WTC11 (cell line): ENCODE results near the gene COL4A1. TPM values are rescaled to one million over a fixed set of nuclear protein-coding genes. Genes with fewer than 3 reads are reported as not detected.

ENCODE experiments used
- ATAC-seq: fragments of 200-7000 bp; cut with Tn5 transposase; 2 replicates; pipeline ENCODE4 v1.10.0; 2021; ENCODE audit warnings: mild to moderate bottlenecking, moderate library complexity
- CTCF ChIA-PET: fragments of 300-600 bp; sonication (Branson Sonifier 250); formaldehyde crosslinking; loops from one replicate; lab custom pipeline; 2021; ENCODE audit warnings: antibody characterized with exemption; lab: Charles Lee
- POLR2A ChIA-PET: fragments of 350-600 bp; sonication (Branson Sonifier 250); formaldehyde crosslinking; loops from one replicate; lab custom pipeline; 2021; ENCODE audit warnings: antibody characterized with exemption; lab: Charles Lee
- DNase-seq: peaks from one replicate; pipeline ENCODE4 v3.0.0; 2021; ENCODE audit warnings: low spot score
- H3K27ac Mint-ChIP-seq: 2 replicates; pipeline ENCODE4 v1.8.0; 2021; ENCODE audit warnings: mixed read lengths
- H3K27me3 Mint-ChIP-seq: 2 replicates; pipeline ENCODE4 v1.8.0; 2021; ENCODE audit warnings: low read depth, mild to moderate bottlenecking, moderate library complexity, mixed read lengths
- H3K36me3 Mint-ChIP-seq: 2 replicates; pipeline ENCODE4 v1.8.0; 2021; ENCODE audit warnings: mixed read lengths
- H3K4me1 Mint-ChIP-seq: 2 replicates; pipeline ENCODE4 v1.8.0; 2022; ENCODE audit warnings: mixed read lengths
- H3K4me3 Mint-ChIP-seq: 2 replicates; pipeline ENCODE4 v1.8.0; 2021; ENCODE audit warnings: mild to moderate bottlenecking, moderate library complexity, mixed read lengths
- H3K9me3 Mint-ChIP-seq: 2 replicates; pipeline ENCODE4 v1.8.0; 2021; ENCODE audit warnings: mixed read lengths
- GRHL2 ChIP-seq: fragments of 250-450 bp; sonication (Bioruptor Pico); IDR thresholded peaks from 2 replicates; pipeline ENCODE4 v1.8.0; 2022; ENCODE audit warnings: mild to moderate bottlenecking, moderate library complexity; ENCODE audit not compliant: insufficient replicate concordance, severe bottlenecking
- GTF2I ChIP-seq: fragments of 250-450 bp; sonication (Bioruptor Pico); conservative IDR thresholded peaks from 2 replicates; pipeline ENCODE4 v1.4.0; 2021; ENCODE audit warnings: mild to moderate bottlenecking
- IRF2 ChIP-seq: sonication (generic); formaldehyde crosslinking; IDR thresholded peaks from 2 replicates; pipeline ENCODE4 v1.8.0; 2022; ENCODE audit warnings: low read depth, missing genetic modification reagents, borderline replicate concordance
- JAZF1 ChIP-seq: fragments of 250-450 bp; sonication (Bioruptor Pico); IDR thresholded peaks from 2 replicates; pipeline ENCODE4 v1.9.0; 2021; ENCODE audit warnings: moderate library complexity, mild to moderate bottlenecking, inconsistent platforms
- KAT7 ChIP-seq: sonication (generic); formaldehyde crosslinking; IDR thresholded peaks from 2 replicates; pipeline ENCODE4 v1.8.1; 2023; ENCODE audit warnings: missing genetic modification reagents, mild to moderate bottlenecking, borderline replicate concordance
- NR2C2 ChIP-seq: sonication (generic); formaldehyde crosslinking; IDR thresholded peaks from 2 replicates; pipeline ENCODE4 v1.8.0; 2022; ENCODE audit warnings: mild to moderate bottlenecking, missing genetic modification reagents
- TP53 ChIP-seq: sonication (generic); formaldehyde crosslinking; IDR thresholded peaks from 2 replicates; pipeline ENCODE4 v1.8.1; 2023; ENCODE audit warnings: mild to moderate bottlenecking, missing genetic modification reagents
- ZBTB21 ChIP-seq: sonication (generic); formaldehyde crosslinking; IDR thresholded peaks from 2 replicates; pipeline ENCODE4 v1.8.1; 2023; ENCODE audit warnings: mild to moderate bottlenecking, missing genetic modification reagents, borderline replicate concordance
- ZNF138 ChIP-seq: sonication (generic); formaldehyde crosslinking; conservative IDR thresholded peaks from 2 replicates; pipeline ENCODE4 v1.8.1; 2022; ENCODE audit warnings: mild to moderate bottlenecking, moderate library complexity, missing genetic modification reagents
- ZNF263 ChIP-seq: sonication (generic); formaldehyde crosslinking; IDR thresholded peaks from 2 replicates; pipeline ENCODE4 v1.8.1; 2022; ENCODE audit warnings: low read depth, mild to moderate bottlenecking, moderate library complexity, missing genetic modification reagents
- total RNA-seq: library from RNA; stranded (reverse); gene quantifications from 3 replicates; pipeline ENCODE4 v1.2.3, GENCODE V29; 2021
- TF ChIP-seq, protein P1 (sequence below): fragments of 250-450 bp; sonication (Bioruptor Pico); IDR thresholded peaks from 2 replicates; pipeline ENCODE4 v1.9.0; 2021; ENCODE audit warnings: mild to moderate bottlenecking, borderline replicate concordance
- TF ChIP-seq, protein P2 (sequence below): fragments of 250-450 bp; sonication (Bioruptor Pico); IDR thresholded peaks from 2 replicates; pipeline ENCODE4 v1.8.0; 2021; ENCODE audit warnings: mild to moderate bottlenecking
- TF ChIP-seq, protein P3 (sequence below): sonication (generic); formaldehyde crosslinking; IDR thresholded peaks from 2 replicates; pipeline ENCODE4 v1.8.1; 2022; ENCODE audit warnings: low read depth, missing genetic modification reagents, borderline replicate concordance
- TF ChIP-seq, protein P4 (sequence below): fragments of 250-450 bp; sonication (Bioruptor Pico); IDR thresholded peaks from 2 replicates; pipeline ENCODE4 v2.1.2; 2022; ENCODE audit warnings: mild to moderate bottlenecking, moderate library complexity
- TF ChIP-seq, protein P5 (sequence below): sonication (generic); formaldehyde crosslinking; IDR thresholded peaks from 2 replicates; pipeline ENCODE4 v1.8.1; 2022; ENCODE audit warnings: mild to moderate bottlenecking, moderate library complexity, missing genetic modification reagents
- TF ChIP-seq, protein P6 (sequence below): fragments of 250-450 bp; sonication (Bioruptor Pico); conservative IDR thresholded peaks from 2 replicates; pipeline ENCODE4 v1.9.0; 2021; ENCODE audit warnings: mild to moderate bottlenecking
- TF ChIP-seq, protein P7 (sequence below): sonication (generic); formaldehyde crosslinking; IDR thresholded peaks from 2 replicates; pipeline ENCODE4 v1.8.1; 2023; ENCODE audit warnings: mild to moderate bottlenecking, missing genetic modification reagents

Gene COL4A1
- total RNA-seq, 1 experiment from 2014 or later: 89.6 TPM

DNA sequence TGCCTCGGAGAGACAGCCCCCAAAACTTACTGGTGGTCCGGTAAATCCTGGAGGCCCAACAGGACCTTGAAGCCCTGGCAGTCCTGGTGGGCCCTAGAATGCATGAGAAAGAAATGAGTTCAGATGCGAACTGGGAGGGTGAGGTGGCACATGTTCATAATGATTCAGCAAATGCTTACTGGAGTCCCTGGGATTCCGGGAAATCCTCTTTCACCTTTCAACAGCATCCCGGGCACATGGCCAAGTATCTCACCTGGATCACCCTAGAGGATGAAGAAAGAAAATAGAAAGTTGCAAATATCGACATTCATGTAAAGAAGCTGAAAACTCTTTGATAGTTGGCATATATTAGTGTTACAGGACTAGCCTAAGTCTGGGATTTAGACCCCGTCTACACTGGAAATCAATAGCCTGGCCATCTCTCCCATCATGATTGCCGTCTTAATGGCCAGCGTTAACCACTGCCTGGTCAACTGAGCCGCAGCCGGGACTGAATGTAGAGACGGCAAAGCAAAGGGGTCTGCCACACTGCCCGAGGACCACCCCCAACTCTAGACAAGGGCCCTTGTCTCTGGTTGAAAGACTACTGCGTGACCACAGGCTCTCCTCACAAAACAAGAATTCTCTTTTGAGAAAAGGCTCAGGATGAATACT lies 96.9 kb downstream of the COL4A1 start:
- DNase-seq: no peak
- H3K4me1 Mint-ChIP-seq: no peaks in the 10 kb centered on the region
- H3K9me3 Mint-ChIP-seq: no peaks in the 10 kb centered on the region; the same call in 1 of the 2 replicates
- CTCF ChIA-PET: no interaction called here
- H3K4me3 Mint-ChIP-seq: no peak overlapping the region
- H3K27me3 Mint-ChIP-seq: no peaks in the 10 kb centered on the region
- no peak for TF ChIP-seq IRF2
- TF ChIP-seq, protein P1, sequence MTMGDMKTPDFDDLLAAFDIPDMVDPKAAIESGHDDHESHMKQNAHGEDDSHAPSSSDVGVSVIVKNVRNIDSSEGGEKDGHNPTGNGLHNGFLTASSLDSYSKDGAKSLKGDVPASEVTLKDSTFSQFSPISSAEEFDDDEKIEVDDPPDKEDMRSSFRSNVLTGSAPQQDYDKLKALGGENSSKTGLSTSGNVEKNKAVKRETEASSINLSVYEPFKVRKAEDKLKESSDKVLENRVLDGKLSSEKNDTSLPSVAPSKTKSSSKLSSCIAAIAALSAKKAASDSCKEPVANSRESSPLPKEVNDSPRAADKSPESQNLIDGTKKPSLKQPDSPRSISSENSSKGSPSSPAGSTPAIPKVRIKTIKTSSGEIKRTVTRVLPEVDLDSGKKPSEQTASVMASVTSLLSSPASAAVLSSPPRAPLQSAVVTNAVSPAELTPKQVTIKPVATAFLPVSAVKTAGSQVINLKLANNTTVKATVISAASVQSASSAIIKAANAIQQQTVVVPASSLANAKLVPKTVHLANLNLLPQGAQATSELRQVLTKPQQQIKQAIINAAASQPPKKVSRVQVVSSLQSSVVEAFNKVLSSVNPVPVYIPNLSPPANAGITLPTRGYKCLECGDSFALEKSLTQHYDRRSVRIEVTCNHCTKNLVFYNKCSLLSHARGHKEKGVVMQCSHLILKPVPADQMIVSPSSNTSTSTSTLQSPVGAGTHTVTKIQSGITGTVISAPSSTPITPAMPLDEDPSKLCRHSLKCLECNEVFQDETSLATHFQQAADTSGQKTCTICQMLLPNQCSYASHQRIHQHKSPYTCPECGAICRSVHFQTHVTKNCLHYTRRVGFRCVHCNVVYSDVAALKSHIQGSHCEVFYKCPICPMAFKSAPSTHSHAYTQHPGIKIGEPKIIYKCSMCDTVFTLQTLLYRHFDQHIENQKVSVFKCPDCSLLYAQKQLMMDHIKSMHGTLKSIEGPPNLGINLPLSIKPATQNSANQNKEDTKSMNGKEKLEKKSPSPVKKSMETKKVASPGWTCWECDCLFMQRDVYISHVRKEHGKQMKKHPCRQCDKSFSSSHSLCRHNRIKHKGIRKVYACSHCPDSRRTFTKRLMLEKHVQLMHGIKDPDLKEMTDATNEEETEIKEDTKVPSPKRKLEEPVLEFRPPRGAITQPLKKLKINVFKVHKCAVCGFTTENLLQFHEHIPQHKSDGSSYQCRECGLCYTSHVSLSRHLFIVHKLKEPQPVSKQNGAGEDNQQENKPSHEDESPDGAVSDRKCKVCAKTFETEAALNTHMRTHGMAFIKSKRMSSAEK (CRISPR knock-in tag): no peak
- TF ChIP-seq KAT7 (CRISPR knock-in tag): no peak
- no peak for TF ChIP-seq GTF2I (CRISPR knock-in tag)
- TF ChIP-seq GRHL2: no peak
- TF ChIP-seq, protein P2, sequence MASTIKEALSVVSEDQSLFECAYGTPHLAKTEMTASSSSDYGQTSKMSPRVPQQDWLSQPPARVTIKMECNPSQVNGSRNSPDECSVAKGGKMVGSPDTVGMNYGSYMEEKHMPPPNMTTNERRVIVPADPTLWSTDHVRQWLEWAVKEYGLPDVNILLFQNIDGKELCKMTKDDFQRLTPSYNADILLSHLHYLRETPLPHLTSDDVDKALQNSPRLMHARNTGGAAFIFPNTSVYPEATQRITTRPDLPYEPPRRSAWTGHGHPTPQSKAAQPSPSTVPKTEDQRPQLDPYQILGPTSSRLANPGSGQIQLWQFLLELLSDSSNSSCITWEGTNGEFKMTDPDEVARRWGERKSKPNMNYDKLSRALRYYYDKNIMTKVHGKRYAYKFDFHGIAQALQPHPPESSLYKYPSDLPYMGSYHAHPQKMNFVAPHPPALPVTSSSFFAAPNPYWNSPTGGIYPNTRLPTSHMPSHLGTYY (CRISPR knock-in tag): no peak
- no peak for TF ChIP-seq NR2C2 (CRISPR knock-in tag)
- no peak for TF ChIP-seq ZNF138
- no peak for TF ChIP-seq JAZF1 (CRISPR knock-in tag)
- TF ChIP-seq, protein P3, sequence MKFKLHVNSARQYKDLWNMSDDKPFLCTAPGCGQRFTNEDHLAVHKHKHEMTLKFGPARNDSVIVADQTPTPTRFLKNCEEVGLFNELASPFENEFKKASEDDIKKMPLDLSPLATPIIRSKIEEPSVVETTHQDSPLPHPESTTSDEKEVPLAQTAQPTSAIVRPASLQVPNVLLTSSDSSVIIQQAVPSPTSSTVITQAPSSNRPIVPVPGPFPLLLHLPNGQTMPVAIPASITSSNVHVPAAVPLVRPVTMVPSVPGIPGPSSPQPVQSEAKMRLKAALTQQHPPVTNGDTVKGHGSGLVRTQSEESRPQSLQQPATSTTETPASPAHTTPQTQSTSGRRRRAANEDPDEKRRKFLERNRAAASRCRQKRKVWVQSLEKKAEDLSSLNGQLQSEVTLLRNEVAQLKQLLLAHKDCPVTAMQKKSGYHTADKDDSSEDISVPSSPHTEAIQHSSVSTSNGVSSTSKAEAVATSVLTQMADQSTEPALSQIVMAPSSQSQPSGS (CRISPR knock-in tag): no peak
- TF ChIP-seq, protein P4, sequence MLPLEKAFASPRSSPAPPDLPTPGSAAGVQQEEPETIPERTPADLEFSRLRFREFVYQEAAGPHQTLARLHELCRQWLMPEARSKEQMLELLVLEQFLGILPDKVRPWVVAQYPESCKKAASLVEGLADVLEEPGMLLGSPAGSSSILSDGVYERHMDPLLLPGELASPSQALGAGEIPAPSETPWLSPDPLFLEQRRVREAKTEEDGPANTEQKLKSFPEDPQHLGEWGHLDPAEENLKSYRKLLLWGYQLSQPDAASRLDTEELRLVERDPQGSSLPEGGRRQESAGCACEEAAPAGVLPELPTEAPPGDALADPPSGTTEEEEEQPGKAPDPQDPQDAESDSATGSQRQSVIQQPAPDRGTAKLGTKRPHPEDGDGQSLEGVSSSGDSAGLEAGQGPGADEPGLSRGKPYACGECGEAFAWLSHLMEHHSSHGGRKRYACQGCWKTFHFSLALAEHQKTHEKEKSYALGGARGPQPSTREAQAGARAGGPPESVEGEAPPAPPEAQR (CRISPR knock-in tag): no peak
- TF ChIP-seq ZBTB21: no peak
- TF ChIP-seq, protein P5, sequence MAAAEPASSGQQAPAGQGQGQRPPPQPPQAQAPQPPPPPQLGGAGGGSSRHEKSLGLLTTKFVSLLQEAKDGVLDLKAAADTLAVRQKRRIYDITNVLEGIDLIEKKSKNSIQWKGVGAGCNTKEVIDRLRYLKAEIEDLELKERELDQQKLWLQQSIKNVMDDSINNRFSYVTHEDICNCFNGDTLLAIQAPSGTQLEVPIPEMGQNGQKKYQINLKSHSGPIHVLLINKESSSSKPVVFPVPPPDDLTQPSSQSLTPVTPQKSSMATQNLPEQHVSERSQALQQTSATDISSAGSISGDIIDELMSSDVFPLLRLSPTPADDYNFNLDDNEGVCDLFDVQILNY (CRISPR knock-in tag): no peak
- TF ChIP-seq, protein P6, sequence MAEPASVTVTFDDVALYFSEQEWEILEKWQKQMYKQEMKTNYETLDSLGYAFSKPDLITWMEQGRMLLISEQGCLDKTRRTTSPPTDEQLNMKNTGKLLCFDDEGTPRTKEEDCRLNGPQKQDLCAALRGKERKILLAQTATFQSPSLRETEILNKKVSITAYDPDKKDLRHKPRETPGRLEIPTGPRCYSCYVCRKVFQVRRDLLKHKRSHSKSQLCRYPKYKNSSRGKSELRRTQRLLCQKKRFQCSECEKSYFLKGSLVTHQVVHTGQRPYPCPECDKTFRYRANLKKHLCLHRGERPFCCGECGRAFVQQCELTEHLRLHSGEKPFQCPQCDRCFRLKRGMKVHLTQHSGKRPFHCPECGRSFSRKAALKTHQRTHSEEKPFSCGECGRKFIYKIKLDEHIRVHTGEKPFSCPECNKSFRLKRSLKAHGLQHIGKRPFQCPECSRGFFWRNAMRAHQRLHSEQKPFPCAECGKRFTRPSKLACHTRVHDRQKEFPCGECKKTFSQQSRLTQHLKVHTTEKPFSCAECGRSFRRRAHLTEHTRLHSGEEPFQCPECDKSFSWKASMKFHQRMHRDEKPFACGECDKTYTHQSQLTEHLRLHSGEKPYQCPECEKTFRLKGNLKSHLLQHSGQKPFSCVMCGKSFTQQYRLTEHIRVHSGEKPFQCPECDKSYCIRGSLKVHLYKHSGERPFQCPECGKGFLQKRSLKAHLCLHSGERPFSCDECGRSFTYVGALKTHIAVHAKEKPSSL (CRISPR knock-in tag): no peak
- no peak for TF ChIP-seq ZNF263 (CRISPR knock-in tag)
- TF ChIP-seq TP53: no peak
- TF ChIP-seq, protein P7, sequence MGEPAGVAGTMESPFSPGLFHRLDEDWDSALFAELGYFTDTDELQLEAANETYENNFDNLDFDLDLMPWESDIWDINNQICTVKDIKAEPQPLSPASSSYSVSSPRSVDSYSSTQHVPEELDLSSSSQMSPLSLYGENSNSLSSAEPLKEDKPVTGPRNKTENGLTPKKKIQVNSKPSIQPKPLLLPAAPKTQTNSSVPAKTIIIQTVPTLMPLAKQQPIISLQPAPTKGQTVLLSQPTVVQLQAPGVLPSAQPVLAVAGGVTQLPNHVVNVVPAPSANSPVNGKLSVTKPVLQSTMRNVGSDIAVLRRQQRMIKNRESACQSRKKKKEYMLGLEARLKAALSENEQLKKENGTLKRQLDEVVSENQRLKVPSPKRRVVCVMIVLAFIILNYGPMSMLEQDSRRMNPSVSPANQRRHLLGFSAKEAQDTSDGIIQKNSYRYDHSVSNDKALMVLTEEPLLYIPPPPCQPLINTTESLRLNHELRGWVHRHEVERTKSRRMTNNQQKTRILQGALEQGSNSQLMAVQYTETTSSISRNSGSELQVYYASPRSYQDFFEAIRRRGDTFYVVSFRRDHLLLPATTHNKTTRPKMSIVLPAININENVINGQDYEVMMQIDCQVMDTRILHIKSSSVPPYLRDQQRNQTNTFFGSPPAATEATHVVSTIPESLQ: no peak
- POLR2A ChIA-PET: no interaction called here
- H3K27ac Mint-ChIP-seq: no peak overlapping the region
- no peak for ATAC-seq
- peaks cover 3% of the 10 kb centered on the region; the same call in 1 of the 2 replicates for H3K36me3 Mint-ChIP-seq
